Measurements from ENCODE around the gene KNCN. TPM values are rescaled to one million over a fixed set of nuclear protein-coding genes. Genes with fewer than 3 reads are reported as not detected.

KNCN gene
- total RNA-seq, 1 experiment from 2014 or later, result not detected

- WGBS (ENCODE audit: extremely low coverage, insufficient read length, low lambda C conversion rate), result no CpG with 5 or more reads among the region's 4 CpGs
- H3K79me2 ChIP-seq (ENCODE audit: insufficient read depth, low read length), result no peaks in the 10 kb centered on the region
- no peaks in the 10 kb centered on the region for H3K4me1 Mint-ChIP-seq
- no peaks in the 10 kb centered on the region for H4K20me1 ChIP-seq (ENCODE audit: control insufficient read depth, insufficient read depth, insufficient read length)
- no peak overlapping the region for H2BK15ac ChIP-seq (ENCODE audit: low read depth, low read length)
- H3K4me1 ChIP-seq (ENCODE audit: insufficient read depth, low read length), result no peaks in the 10 kb centered on the region
- no peak overlapping the region for H3K27ac ChIP-seq (ENCODE audit: insufficient read length, low read depth, low read length)
- H3K27me3 ChIP-seq (ENCODE audit: insufficient read depth, low read length), result no peaks in the 10 kb centered on the region
- no peaks in the 10 kb centered on the region for H3K9me3 Mint-ChIP-seq
- H2BK120ac ChIP-seq (ENCODE audit: low read depth, low read length, poor library complexity, severe bottlenecking), result no peak overlapping the region
- no peak overlapping the region for H3K9ac ChIP-seq (ENCODE audit: extremely low read depth, insufficient read length, low read length)
- H3K4me2 ChIP-seq (ENCODE audit: insufficient read depth, insufficient read length, low read length), result no peak overlapping the region
- no peak overlapping the region for H3K18ac ChIP-seq (ENCODE audit: insufficient read length, low read depth, low read length)
- no peaks in the 10 kb centered on the region for H3K9me3 ChIP-seq (ENCODE audit: control insufficient read depth, low read depth, low read length)
- no peak overlapping the region for H4K8ac ChIP-seq (replicated peaks; ENCODE audit: insufficient read length, low read depth, low read length)
- no peak overlapping the region for H3K23ac ChIP-seq (ENCODE audit: insufficient read length, low read depth, low read length)
- peaks cover 0 to 36% (median 0%) of the 10 kb centered on the region in 3 experiments; a peak in 5 of 7 replicates for H3K36me3 Mint-ChIP-seq (ENCODE audit: insufficient read depth in 1 of 3, low read depth in 3 of 3)
- no peak overlapping the region for H3K14ac ChIP-seq (ENCODE audit: insufficient read depth, low read length)
- H3K79me1 ChIP-seq (ENCODE audit: insufficient read depth, low read depth, low read length, poor library complexity, severe bottlenecking), result no peaks in the 10 kb centered on the region
- no peak overlapping the region for H2BK12ac ChIP-seq (ENCODE audit: insufficient read length, low read depth, low read length)
- H2BK20ac ChIP-seq (ENCODE audit: low read depth, low read length, poor library complexity, severe bottlenecking), result no peak overlapping the region
- no peak overlapping the region for H2AK5ac ChIP-seq (ENCODE audit: insufficient read length, low read length)
- no peak overlapping the region for H2AFZ ChIP-seq (ENCODE audit: low read length)
- no peak for TF ChIP-seq CTCF (conservative IDR thresholded peaks at IDR 0.05)
- DNase-seq, result no peak
- no peak overlapping the region for H3K56ac ChIP-seq (ENCODE audit: insufficient read length, low read depth, low read length)
- H3K27me3 Mint-ChIP-seq (ENCODE audit: low read depth), result no peaks in the 10 kb centered on the region
- H3T11ph ChIP-seq (ENCODE audit: low read length), result no peak overlapping the region
- H3K4ac ChIP-seq (ENCODE audit: low read depth, low read length), result no peak overlapping the region
- H3K27ac Mint-ChIP-seq, result no peak overlapping the region
- H3K4me3 Mint-ChIP-seq, result no peak overlapping the region
- H2BK5ac ChIP-seq (ENCODE audit: insufficient read length, low read length), result no peak overlapping the region
- H3K23me2 ChIP-seq (ENCODE audit: insufficient read length, low read depth, low read length, poor library complexity, severe bottlenecking), result no peaks in the 10 kb centered on the region
- H4K91ac ChIP-seq (ENCODE audit: insufficient read length, low read depth, low read length), result no peak overlapping the region
- no peak overlapping the region for H4K5ac ChIP-seq (ENCODE audit: insufficient read length, low read depth, low read length)
Observed at GRCh38 chr1:46592823-46593222, 41.4 kb upstream of the KNCN start.
